ENCODE measurements around the gene HOXB5. TPM values are rescaled to one million over a fixed set of nuclear protein-coding genes. Genes with fewer than 3 reads are reported as not detected.

The HOXB5 gene
- total and polyA plus RNA-seq, 9 donors = 0.04 to 2.8 (median 0.49) TPM; not detected in 1

DNA sequence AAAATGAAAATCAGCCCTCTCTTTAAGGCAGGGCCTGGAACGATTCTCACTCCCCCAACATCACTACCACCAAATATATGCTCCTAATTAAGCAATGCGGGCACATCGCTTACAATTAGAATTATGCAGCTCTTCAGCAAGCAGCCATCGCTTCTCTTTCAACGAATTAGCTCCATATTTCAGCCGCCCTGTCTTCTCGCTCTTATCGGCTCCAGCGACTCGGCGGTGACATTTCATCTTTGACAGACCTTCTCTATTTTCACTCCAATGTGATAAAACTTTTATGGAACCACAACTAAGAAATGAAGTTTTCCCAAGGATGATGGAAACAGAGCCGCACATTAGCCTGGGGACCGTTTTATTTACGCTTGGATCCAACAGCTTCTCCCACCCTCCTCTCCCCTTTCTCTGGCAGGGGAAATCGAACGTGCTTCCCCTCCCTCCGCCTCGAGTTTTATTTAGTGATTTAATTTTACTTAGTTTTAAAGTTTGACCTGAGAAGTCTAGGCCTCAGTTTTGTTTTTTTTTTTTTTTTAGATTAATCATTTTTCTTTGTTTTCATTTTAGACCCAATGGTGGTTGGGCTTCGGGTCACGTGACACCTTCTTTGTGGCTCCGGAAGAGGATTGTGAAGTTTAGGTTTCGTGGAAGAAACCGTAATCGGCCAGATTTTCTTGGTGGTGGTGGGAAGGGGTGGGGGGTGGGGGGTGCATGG lies 45.6 kb downstream of the HOXB5 start:
- TF ChIP-seq EP300 (IDR thresholded peaks at IDR 0.05) (no peak), POLR2A (IDR thresholded peaks at IDR 0.05) (no peak)
- TF ChIP-seq, protein P1, sequence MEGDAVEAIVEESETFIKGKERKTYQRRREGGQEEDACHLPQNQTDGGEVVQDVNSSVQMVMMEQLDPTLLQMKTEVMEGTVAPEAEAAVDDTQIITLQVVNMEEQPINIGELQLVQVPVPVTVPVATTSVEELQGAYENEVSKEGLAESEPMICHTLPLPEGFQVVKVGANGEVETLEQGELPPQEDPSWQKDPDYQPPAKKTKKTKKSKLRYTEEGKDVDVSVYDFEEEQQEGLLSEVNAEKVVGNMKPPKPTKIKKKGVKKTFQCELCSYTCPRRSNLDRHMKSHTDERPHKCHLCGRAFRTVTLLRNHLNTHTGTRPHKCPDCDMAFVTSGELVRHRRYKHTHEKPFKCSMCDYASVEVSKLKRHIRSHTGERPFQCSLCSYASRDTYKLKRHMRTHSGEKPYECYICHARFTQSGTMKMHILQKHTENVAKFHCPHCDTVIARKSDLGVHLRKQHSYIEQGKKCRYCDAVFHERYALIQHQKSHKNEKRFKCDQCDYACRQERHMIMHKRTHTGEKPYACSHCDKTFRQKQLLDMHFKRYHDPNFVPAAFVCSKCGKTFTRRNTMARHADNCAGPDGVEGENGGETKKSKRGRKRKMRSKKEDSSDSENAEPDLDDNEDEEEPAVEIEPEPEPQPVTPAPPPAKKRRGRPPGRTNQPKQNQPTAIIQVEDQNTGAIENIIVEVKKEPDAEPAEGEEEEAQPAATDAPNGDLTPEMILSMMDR (IDR thresholded peaks at IDR 0.05) = no peak
- 24 to 33% (median 27%) methylated on average over 24 of the region's 24 CpGs for WGBS, 3 donors
- Histone ChIP-seq H3K27ac (no peak overlapping the region), H3K4me3 (peak overlapping the region; percentile 17), H3K36me3 (no peaks in the 10 kb centered on the region), H3K4me1 (ENCODE audit: insufficient read depth) (no peaks in the 10 kb centered on the region), H3K27me3 (no peaks in the 10 kb centered on the region), H3K9me3 (peaks cover 0 to 4% of the 10 kb centered on the region in 2 donors)
- DNase-seq = no peak
- intact Hi-C loops (cut with DNase I) = loop anchor here in 1 of 4 donors (5.0 kb wide), 1 partner anchor 1604 kb away; the partner anchor contains the start of gene PPP1R9B

DNA sequence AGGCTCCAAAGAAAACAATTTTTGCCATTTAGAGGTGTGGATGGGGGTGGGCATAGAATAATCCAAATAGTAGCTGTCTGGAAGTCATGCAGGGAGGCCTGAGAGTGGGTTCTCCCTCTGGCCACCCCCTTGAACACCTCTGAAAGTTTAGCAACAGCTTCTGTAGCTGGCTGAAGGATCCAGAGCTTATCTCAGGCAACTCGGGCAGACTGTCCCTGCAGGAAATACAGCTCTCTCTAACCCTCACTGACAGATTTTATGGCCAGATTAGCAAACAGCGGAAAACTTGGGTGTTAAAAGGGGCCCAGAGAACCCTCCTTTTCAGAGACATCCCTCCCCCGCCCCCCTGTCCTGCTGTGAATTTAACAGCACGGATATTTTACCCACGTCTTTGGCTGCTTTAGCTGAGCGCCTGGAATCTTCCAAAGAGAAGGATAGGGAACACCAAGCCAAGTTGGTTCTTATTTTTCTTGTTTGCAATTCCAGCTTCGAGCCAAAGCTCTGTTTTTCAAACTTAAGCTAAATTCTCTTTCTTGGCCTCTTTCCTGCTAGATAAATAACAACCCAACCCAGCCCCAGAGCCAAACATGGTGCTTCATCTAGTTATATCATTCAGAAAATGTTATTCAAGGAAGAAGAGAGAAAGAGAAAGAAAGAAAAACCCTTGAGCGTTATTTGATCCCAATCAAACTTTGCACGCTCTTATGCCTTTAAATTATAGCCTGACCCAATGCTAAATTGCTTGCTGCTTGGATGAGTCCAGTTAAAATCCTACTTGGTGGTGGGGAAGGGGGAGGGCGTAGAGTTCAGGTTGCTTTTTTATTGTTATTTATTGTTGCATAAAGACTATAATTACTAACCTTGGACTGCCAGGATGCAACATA lies 46.4 kb downstream of the HOXB5 start:
- Histone ChIP-seq H3K9me3 (peaks cover 0 to 4% of the 10 kb centered on the region in 2 donors), H3K27me3 (no peaks in the 10 kb centered on the region), H3K27ac (no peak overlapping the region), H3K36me3 (no peaks in the 10 kb centered on the region), H3K4me3 (peak overlapping the region; percentile 17), H3K4me1 (ENCODE audit: insufficient read depth) (no peaks in the 10 kb centered on the region)
- DNase-seq = no peak
- TF ChIP-seq, protein P1 (IDR thresholded peaks at IDR 0.05) = no peak
- no peak for TF ChIP-seq EP300 (IDR thresholded peaks at IDR 0.05)
- TF ChIP-seq POLR2A (IDR thresholded peaks at IDR 0.05) = no peak
- intact Hi-C loops (cut with DNase I) = loop anchor here in 1 of 4 donors (5.0 kb wide), 1 partner anchor 1605 kb away; the partner anchor contains the start of gene PPP1R9B
- WGBS, 3 donors = 22 to 31% (median 29%) methylated on average over 10 of the region's 10 CpGs

DNA sequence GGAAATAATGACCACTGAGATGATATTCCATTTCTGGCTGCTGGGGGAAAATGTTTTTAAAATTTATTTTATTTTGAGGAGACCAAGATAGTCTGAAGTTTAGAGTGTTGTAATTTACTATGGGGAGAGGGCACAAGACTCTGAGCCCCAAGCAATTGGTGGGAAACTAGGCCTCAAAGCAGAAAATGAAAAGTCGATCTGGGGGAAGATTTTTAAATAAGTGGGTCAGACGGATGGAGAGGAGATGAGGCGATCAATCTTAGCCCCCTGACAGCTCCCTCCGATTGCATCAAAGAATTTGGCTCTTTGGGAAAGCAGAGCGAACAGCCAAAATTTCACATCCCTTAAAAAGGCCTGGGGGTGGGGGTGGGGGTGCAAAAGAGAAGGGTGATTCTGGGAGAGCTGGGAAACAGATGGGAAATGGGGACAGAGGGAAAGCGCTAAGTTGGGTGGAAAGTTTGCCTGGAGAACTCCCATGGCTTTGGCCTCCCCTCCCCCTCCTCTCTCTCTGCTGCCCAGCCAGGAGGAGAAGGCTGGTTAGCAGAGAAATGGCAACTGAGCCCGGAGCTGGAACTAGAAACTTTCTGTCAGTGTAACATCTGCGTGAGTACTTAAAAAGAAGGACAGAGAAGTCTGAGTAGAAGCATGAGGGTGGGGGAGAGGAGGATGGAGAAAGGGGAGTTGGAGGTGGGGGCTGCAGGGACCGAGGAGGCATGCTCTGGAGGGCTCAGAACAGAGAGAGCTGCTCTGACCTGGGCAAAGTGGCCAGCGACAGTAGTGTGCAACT lies 47.2 kb downstream of the HOXB5 start:
- DNase-seq = no peak
- H3K27ac ChIP-seq = no peak overlapping the region
- no peaks in the 10 kb centered on the region for H3K4me1 ChIP-seq (ENCODE audit: insufficient read depth)
- H3K4me3 ChIP-seq = no peak overlapping the region
- WGBS, 3 donors = 37 to 45% (median 45%) methylated on average over 10 of the region's 10 CpGs
- H3K27me3 ChIP-seq = no peaks in the 10 kb centered on the region
- H3K36me3 ChIP-seq = no peaks in the 10 kb centered on the region
- intact Hi-C loops (cut with DNase I) = loop anchor here in 1 of 4 donors (5.0 kb wide), 1 partner anchor 1606 kb away; the partner anchor contains the start of gene PPP1R9B
- H3K9me3 ChIP-seq = peaks cover 0 to 4% of the 10 kb centered on the region in 2 donors
- no peak for TF ChIP-seq EP300 (IDR thresholded peaks at IDR 0.05)
- TF ChIP-seq, protein P1 (IDR thresholded peaks at IDR 0.05) = no peak
- TF ChIP-seq POLR2A (IDR thresholded peaks at IDR 0.05) = no peak

DNA sequence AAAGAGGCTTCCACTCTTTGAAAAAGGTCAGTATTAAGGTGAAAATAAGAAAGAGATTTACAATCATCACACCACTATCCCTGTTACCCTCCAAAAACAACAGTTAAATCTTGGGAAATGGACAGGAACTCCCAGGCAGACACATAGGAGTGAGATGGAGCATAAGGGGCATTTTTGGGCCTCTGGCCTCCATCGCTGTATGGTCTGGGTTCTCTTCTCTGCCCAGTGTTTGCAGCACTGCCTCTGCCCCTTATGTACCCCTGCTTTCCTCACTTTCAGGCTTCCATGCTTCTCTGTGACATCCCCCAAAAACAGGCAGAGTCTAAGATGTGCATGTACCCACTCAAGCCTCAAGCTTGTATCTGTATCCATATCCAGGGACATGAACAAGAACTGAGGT lies 48.0 kb downstream of the HOXB5 start:
- WGBS, 3 donors = 90 to 92% (median 92%) methylated on average over 1 of the region's 1 CpG
- Histone ChIP-seq H3K4me1 (ENCODE audit: insufficient read depth) (no peaks in the 10 kb centered on the region), H3K9me3 (peaks cover 0 to 4% of the 10 kb centered on the region in 2 donors), H3K27me3 (no peaks in the 10 kb centered on the region), H3K36me3 (no peaks in the 10 kb centered on the region), H3K27ac (no peak overlapping the region), H3K4me3 (no peak overlapping the region)
- TF ChIP-seq POLR2A (IDR thresholded peaks at IDR 0.05) (no peak), EP300 (IDR thresholded peaks at IDR 0.05) (no peak)
- TF ChIP-seq, protein P1 (IDR thresholded peaks at IDR 0.05) = no peak
- no peak for DNase-seq
- intact Hi-C loops (cut with DNase I) = loop anchor here in 1 of 4 donors (5.0 kb wide), 1 partner anchor 1607 kb away; the partner anchor contains the start of gene PPP1R9B

Measured in ovary (tissue), 9 donors.